Activated gamma-delta T cell (primary cell): Measurements from ENCODE around the gene TPBGL.
"Not testable (repeated sequence)": the region's sequence is repeated elsewhere in the genome, so short reads cannot be mapped to it uniquely, and the experiment has no call there.

Experiments used
- DNase-seq: peaks from one replicate; lab custom pipeline; 2025; lab: John Stamatoyannopoulos, UW

TPBGL gene

DNA sequence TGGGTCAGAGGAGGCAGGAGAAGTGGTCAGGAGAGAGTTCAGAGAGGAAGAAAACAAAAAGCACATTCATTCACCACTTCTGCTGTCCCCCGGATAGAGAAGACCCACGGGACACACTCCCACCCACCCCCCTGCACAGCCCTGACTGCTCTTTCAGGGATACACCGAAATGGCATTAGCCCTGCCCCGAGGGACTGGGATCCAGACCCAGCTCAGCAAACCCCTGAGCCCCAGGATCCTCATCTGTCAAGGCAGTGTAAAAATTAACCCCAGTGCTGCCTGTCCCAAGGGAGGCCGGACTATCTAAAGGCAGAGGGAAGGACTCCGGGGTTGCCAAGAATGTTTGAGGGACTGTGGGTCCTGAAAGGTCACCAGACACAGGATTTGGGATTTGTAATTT, 31.2 kb downstream of the TPBGL start:
- DNase-seq, result no peak

DNA sequence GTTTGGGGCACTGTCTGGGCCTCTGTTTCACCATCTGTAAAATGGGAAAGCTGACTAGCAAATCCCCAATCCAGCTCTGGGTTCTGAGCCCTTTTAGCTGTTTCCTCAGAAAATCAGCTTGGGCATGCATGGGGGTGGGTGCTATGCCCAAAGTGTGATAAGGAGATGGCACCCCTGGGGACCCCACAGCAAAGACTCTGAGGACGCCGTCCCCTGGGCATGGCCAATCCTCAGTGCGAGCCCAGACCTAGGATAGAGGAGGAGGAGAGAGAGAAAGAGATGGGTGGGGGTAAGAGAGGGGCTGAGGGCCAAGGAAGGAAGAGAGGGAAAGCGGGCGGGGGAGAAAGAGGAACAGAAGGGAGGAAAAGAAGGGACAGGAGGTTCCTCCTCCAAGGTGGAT, 31.8 kb downstream of the TPBGL start:
- no peak for DNase-seq

- DNase-seq, result no peak
Observed at GRCh38 chr11:75272821-75273301, 32.3 kb downstream of the TPBGL start.

- no peak for DNase-seq
Observed at GRCh38 chr11:75273411-75274391, 33.1 kb downstream of the TPBGL start.

GRCh38 chr11:75274716-75275115, 34.1 kb downstream of the TPBGL start:
- DNase-seq, result not testable (repeated sequence)

- no peak for DNase-seq
Observed at GRCh38 chr11:75275581-75275980, 35.0 kb downstream of the TPBGL start.

GRCh38 chr11:75276186-75276585, 35.6 kb downstream of the TPBGL start:
- no peak for DNase-seq

- DNase-seq, result no peak
Observed at GRCh38 chr11:75276686-75277085, 36.1 kb downstream of the TPBGL start.

DNA sequence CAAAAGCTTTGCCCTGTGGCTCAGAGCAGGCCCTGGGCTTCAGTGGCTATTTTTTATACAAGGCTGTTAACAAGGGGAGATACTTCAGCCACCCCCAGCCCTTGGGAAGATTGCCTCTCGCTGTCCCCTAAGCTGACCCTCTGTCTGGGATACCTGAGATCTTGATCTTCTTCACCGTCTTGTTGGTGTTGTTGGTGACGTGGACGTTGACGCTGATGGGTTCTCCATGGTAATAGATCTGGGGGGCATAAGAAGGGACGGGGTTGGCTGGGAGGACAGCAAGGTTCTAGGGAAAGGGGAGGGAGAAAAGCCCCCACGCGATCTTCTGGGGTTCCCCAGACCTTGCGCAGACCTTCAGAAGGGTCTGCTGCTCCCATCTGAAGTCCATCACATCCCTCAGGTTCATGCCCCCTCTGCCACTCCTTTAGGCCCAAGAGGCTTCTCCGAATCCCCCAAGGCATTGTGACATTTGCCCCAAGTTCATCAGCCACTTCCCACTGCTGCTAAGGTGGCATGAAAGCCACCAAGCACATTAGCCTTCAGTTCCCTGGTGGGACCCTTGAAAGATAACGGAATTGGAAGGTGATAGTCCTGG, 36.7 kb downstream of the TPBGL start:
- DNase-seq, result no peak

DNA sequence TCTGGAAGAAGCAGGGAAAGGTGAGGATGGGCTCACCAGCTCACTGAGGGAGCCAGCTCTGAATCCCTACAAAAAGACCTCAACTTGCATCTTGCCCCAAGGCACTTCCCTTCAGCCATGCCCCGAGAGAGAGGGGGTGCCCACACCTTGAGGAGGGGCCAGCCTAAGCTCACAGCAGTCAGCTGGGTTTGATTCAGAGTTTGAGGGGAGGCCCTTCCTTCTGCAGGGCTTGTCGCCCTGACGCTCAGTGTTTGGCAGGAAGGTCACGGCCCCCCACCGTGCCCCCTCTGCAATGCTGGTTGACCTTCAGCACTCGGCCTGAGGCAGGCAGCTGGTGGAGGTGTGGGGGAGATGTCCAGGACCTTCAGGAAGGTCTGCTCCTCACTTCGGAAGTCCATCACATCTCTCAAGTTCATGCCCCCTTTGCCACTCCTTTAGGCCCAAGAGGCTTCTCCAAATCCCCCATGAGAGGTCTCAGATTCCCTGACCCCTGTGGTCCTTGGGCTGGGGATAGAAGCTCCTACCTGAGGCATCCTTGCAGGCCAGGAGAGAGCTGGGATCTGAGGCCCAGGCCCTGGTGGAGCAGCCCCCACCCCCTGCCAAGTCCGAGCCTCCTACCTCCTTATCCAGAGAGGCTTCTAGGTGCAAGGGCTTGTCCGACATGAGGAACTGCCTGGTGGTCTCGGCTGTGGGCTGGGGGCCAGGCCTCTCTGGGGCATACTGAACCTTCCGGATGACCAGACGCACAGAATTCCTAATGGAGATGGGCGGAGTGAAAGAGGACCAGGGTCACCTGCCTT, 37.6 kb downstream of the TPBGL start:
- DNase-seq, result no peak

DNA sequence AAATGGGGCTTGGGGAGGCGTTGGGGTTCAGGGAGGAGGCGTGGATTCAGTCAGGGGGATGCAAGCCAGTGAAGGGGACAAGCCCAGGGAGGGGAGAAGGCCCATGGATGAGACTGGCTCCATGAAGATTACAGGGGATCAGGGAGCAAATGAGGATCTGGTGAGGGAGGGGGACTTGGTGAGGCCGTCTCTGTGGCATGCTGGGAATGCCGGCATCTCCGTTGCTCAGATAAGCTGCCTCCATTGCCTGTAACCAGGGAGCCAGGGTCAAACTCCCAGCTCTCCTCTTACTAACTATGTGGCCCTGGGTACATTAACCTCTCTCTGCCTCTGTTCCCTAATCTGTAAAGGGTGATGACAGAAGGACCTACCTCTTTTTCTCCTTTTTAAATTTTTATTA, 38.7 kb downstream of the TPBGL start:
- no peak for DNase-seq

DNA sequence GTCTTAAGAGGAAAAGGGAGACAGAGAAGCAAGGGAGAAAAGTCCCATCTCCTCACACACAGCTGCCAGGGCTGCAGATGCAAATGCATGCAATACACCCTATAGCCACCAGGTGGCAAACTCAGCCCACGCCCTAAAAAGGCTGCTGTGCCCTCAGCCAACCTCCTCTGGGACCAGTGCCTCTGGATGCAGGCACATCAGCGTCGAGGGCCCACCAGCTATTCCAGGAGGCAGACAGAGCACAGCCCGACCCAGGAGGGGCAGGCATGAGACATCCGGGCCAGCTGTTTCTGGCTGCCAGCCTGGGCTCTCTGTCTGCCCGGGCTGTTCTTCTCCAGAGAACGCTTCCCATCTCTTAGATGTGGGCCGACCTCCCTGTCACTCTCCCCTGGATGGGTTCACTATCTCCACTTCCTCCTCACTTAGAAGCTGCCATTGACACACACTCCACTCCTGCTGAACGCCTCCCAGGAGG, 39.7 kb downstream of the TPBGL start:
- no peak for DNase-seq

DNA sequence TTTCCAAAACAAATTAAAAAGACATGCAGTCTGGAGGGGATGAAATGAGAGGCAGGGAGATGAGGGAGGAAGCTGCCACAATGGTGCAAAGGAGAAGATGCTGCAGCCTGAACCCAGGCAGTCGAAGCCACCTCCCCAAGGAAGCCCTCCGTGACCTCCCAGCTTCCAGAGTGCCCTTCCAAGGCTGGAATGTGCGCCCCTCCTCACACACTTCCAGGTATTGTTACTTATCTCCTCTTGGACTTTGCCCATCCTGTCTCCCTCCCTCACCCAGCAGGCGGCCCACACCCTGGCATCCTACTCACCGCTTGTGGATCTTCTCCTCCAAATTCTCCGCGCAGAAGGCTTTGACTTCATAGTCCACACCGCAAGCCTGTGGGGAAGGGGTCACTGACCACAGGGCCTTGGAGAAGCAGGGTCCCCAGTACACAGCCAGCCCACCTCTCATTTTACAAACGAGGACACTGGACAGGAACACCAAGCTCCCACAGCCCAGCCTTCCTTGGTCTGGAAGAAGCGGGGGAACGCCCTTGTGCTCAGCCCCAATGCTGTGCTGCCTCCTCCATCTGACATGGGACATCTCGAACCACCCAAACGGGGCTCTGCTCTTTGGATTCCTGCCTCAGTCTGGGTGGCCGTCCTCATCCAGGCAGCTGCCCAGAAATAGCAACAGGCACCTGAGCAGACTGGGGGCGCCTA, 40.3 kb downstream of the TPBGL start:
- DNase-seq, result no peak

GRCh38 chr11:75281469-75282095, 41.0 kb downstream of the TPBGL start:
- DNase-seq, result no peak

DNA sequence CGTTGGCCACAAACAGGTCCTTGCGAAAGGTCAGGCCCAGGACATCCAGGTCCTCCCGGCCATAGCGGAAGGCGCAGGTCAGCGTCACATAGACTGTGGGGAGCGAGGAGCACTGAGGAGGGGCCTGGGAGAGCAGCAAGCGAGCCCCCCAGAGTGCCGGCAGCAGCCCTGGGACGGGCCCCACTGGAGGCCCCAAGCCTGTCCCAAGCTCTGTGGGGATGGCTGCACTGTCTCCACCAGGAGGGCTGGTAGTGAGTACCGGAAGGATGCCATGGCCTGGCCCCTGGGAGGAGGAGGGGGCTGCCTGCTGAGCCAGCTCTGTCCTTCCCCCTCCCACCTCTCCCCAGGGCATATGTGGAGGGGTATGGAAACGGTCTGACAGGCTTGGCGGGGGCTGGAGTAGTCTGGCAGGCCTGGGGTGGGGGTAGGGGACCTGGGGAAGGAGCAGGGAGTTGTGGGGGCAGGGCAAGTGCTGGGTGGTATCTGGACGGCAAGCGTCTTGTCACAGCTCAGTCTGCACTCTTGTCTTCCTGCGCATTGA, 42.9 kb downstream of the TPBGL start:
- no peak for DNase-seq

DNA sequence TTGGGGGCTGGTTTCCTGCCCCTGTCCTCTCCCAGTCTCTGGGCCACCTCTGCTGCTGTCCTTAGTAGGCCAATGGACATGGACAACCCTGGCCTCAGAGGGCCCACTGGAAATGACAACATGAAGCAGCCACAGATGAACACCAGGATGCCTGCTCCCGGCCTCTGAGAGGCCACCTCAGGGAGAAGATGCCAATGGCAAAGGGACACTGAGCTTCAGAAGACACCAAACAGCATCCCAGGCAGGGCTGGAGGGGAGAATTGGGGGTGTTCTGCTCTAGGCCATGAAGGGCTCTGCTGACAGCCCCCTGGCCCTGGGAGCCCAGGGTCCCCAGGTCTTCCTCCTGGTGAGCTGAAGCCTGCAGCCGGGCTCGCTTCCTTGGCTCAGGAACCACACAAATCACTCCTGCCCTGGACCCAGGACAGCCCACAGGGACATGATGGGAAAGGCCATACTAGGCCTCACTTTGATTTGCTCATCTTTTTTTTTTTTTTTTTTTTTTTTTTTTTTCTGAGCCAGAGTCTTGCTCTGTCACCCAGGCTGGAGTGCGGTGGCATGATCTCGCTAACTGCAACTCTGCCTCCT, 45.3 kb downstream of the TPBGL start:
- no peak for DNase-seq

DNA sequence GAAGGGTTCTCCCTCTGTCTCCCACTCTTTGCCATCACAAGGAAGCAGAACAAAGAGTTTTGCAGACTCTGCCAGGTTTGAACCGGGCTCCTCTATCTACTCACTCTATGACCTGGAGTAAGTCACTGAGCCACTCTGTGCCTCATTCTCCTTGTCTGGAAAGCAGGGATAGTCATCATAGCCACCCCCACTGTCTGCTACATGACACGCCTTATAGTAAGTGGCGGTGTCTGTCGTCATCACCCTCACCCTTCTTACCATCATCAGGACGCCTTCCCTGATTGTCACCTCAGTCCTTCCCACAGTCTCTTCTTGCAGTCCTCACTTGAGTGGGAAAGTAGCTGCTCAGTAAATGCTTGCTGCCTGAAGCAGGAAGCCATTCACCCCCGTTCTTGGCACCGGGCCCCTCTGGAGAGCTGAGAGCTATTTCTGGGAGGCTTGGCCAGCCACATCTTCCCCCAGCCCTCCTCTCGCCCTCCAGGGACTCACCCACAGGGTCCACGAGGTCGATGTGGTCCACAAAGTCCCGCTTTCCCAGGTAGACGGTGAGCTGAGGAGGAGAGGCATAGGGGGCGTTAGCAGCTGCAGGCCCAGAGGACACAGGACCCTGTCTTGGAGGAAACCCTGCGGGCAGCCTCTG, 46.4 kb downstream of the TPBGL start:
- DNase-seq, result no peak

GRCh38 chr11:75287579-75287978, 47.0 kb downstream of the TPBGL start:
- DNase-seq, result no peak

GRCh38 chr11:75289511-75289760, 48.9 kb downstream of the TPBGL start:
- DNase-seq, result no peak

DNA sequence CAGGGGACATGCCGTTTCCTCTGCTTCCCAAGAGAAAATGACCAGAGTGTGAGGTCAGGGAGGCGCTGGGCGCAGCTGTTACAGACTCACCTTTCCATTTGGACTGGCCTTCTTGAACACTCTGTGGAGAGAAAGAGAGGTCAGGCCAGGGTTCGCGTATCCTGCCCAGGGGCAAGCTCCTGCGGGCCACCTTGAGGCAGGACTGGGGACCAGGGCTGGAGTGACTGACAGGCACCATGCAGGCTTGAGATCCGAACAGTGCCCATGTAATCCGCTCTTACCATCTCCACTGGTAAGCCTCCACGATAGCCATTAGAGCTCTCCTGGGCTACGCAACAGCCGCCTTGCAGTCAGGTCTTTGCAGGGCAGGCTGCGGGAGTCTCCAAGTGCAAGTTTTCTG, 49.3 kb downstream of the TPBGL start:
- DNase-seq, result no peak
